ENCODE data around the gene KREMEN1.

DNA sequence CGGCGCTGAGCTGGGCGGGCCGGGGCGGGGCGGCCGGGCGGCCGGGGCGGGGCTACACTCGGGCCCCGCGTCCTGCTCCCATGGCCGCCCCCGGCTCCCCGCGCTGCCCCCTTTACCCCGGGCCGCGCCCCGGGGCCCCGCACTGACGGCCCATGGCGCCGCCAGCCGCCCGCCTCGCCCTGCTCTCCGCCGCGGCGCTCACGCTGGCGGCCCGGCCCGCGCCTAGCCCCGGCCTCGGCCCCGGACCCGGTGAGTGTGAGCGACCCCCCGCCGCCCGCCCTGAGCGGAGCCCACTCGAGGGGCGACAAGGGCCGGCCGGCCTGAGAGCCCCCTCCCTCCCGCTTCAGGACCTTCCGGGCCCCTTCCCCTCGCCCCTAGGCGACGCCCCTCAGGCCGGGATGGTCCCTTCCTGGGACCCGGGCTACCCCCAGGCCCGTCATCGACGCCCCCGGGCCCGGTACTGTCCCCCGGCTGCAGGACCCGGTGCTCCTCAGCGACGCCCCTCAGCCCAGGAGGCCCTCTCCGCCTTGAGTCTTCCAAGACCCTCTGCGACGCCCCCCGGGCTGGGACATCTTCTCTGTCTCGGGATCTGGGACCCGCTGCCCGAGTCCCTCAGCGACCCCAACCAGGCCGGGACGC is at the start of gene KREMEN1:
- TF ChIP-seq, protein P1, sequence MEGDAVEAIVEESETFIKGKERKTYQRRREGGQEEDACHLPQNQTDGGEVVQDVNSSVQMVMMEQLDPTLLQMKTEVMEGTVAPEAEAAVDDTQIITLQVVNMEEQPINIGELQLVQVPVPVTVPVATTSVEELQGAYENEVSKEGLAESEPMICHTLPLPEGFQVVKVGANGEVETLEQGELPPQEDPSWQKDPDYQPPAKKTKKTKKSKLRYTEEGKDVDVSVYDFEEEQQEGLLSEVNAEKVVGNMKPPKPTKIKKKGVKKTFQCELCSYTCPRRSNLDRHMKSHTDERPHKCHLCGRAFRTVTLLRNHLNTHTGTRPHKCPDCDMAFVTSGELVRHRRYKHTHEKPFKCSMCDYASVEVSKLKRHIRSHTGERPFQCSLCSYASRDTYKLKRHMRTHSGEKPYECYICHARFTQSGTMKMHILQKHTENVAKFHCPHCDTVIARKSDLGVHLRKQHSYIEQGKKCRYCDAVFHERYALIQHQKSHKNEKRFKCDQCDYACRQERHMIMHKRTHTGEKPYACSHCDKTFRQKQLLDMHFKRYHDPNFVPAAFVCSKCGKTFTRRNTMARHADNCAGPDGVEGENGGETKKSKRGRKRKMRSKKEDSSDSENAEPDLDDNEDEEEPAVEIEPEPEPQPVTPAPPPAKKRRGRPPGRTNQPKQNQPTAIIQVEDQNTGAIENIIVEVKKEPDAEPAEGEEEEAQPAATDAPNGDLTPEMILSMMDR (IDR thresholded peaks at IDR 0.05), result no peak
- TF ChIP-seq EZH2 (IDR thresholded peaks at IDR 0.05; ENCODE audit: borderline replicate concordance, insufficient read depth, low read depth, low read length, poor library complexity, severe bottlenecking), result no peak
